PFSK-1 (cell line): ENCODE measurements around the gene DAPK1.

ENCODE experiments used
- POLR2AphosphoS5 ChIP-seq: IDR thresholded peaks from 2 replicates; pipeline ENCODE4 v1.6.1; 2012; ENCODE audit warnings: low read depth, mild to moderate bottlenecking, control low read depth, low read length, moderate library complexity
- REST ChIP-seq, 2 experiments: IDR thresholded peaks; 2 replicates each; pipeline versions ENCODE4 v1.6.1 to v1.8.0; 2011 to 2012; ENCODE audit warnings: low read depth in 2 of 2, low read length in 2 of 2, control low read depth in 1 of 2, inconsistent platforms in 1 of 2, mild to moderate bottlenecking in 1 of 2, moderate library complexity in 1 of 2; ENCODE audit not compliant: insufficient read depth in 1 of 2
- SIN3A ChIP-seq: IDR thresholded peaks from 2 replicates; pipeline ENCODE4 v1.6.1; 2012; ENCODE audit warnings: mild to moderate bottlenecking, low read length, moderate library complexity, borderline replicate concordance; ENCODE audit not compliant: insufficient read depth

- no peak for TF ChIP-seq POLR2AphosphoS5
- TF ChIP-seq REST (IDR thresholded peaks at IDR 0.05; ENCODE audit: insufficient read depth in 1 of 2, low read depth in 2 of 2, low read length in 2 of 2): no peak
- TF ChIP-seq SIN3A: no peak
Observed at GRCh38 chr9:87648606-87649005, 150.9 kb downstream of the DAPK1 start.
